ENCODE data around the gene PRKCA. TPM values are rescaled to one million over a fixed set of nuclear protein-coding genes. Genes with fewer than 3 reads are reported as not detected.
A peak's percentile ranks its signal among the peaks of the same experiment; 100 is the strongest.

Gene PRKCA
- total and polyA plus RNA-seq, 2 of the 13 experiments (the other 11 are each of a cell fraction or from before 2014, with no cell fraction given), result 18.5 to 21.5 TPM

DNA sequence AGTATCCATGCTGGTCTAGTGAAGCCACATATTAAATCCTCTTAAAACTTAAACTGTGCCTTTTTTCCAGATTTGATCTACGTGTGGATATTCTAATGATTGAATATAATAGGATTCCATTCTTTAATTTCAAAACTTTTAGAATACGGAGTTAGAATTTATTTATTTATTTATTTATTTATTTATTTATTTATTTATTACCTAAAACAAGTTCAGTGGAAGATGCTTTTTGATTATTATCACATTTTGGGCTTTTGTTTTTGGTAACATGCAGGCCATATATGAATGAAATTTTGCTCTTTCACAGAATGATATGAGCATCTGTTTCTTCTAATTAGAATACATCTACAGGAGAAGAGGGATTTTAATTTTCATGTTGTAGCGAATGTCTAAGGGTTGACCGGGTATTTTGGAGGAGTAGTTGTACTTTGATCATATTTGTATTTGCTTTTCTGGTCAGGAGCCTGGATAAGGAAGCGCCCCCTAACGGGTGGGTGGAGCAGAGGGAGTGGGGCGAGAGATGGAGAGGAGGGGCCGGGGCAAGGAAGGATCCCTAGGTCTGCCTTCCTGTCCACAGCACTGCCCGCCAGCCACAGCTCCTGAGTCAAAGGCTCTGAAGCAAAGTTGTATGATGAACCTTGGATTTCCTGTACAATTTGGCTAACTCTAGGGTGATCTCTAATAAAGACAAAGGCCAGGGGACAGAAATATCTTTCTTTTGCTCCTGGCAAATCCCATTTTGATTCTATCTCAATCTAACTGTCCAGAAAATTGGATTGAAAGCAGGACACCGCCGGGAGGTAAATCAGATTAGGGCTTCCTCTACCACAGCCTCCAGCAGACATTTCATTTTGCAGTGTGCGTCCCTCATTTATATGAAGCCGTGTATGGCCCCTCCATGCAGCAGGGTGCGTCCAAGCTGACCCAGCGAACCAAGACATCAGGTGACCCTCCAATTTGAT lies 149.1 kb downstream of the PRKCA start (continued):
- TF ChIP-seq EP300 (IDR thresholded peaks at IDR 0.05; ENCODE audit: low read depth in 2 of 2, low read length in 2 of 2) (peak in 1 of 2 experiments; percentile 72; a peak in 2 of 4 replicates), EP300 (CRISPR knock-in tag; IDR thresholded peaks at IDR 0.05; ENCODE audit: borderline replicate concordance) (no peak), ZFY (CRISPR knock-in tag; IDR thresholded peaks at IDR 0.05) (peak; percentile 44; the same call in 1 of the 2 replicates), RFXAP (CRISPR knock-in tag; IDR thresholded peaks at IDR 0.05; ENCODE audit: borderline replicate concordance) (no peak), NR1H2 (CRISPR knock-in tag; IDR thresholded peaks at IDR 0.05; ENCODE audit: borderline replicate concordance, low read depth) (no peak), KDM4B (CRISPR knock-in tag; IDR thresholded peaks at IDR 0.05) (no peak), MEF2D (CRISPR knock-in tag; IDR thresholded peaks at IDR 0.05) (peak; percentile 61; the same call in 1 of the 2 replicates), POGZ (CRISPR knock-in tag; IDR thresholded peaks at IDR 0.05) (peak; percentile 94), ZNF777 (CRISPR knock-in tag; IDR thresholded peaks at IDR 0.05) (no peak), FOXP4 (CRISPR knock-in tag; IDR thresholded peaks at IDR 0.05) (peak; percentile 83), HDAC2 (CRISPR knock-in tag; IDR thresholded peaks at IDR 0.05) (peak; percentile 88), MAFG (CRISPR knock-in tag; IDR thresholded peaks at IDR 0.05) (no peak), PITX1 (CRISPR knock-in tag; IDR thresholded peaks at IDR 0.05) (peak; percentile 72; the same call in 1 of the 2 replicates), ZNF296 (CRISPR knock-in tag; conservative IDR thresholded peaks at IDR 0.05) (no peak), ZNF510 (CRISPR knock-in tag; IDR thresholded peaks at IDR 0.05; ENCODE audit: low read depth) (no peak), HCFC1 (IDR thresholded peaks at IDR 0.05; ENCODE audit: low read depth, low read length) (no peak), ZNF446 (CRISPR knock-in tag; IDR thresholded peaks at IDR 0.05) (no peak), ATF3 (CRISPR knock-in tag; IDR thresholded peaks at IDR 0.05) (0 out of 2 replicates have a peak, but pooled peaks have one; percentile 24), MAF1 (CRISPR knock-in tag; IDR thresholded peaks at IDR 0.05; ENCODE audit: borderline replicate concordance) (0 out of 2 replicates have a peak, but pooled peaks have one; percentile 70), HMGXB4 (CRISPR knock-in tag; IDR thresholded peaks at IDR 0.05; ENCODE audit: borderline replicate concordance in 1 of 2, low read depth in 1 of 2) (peak in 1 of 2 experiments; percentile 84; a peak in 1 of 4 replicates), MEIS2 (CRISPR knock-in tag; IDR thresholded peaks at IDR 0.05) (peak; percentile 31; the same call in 1 of the 2 replicates)
- TF ChIP-seq, protein P1, sequence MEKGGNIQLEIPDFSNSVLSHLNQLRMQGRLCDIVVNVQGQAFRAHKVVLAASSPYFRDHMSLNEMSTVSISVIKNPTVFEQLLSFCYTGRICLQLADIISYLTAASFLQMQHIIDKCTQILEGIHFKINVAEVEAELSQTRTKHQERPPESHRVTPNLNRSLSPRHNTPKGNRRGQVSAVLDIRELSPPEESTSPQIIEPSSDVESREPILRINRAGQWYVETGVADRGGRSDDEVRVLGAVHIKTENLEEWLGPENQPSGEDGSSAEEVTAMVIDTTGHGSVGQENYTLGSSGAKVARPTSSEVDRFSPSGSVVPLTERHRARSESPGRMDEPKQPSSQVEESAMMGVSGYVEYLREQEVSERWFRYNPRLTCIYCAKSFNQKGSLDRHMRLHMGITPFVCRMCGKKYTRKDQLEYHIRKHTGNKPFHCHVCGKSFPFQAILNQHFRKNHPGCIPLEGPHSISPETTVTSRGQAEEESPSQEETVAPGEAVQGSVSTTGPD (CRISPR knock-in tag; IDR thresholded peaks at IDR 0.05), result no peak

All from HepG2 (cell line).